HEK293 (cell line): ENCODE results near the gene CHST15.

Experiments used
- CTCF ChIA-PET: fragments of 350-600 bp; formaldehyde crosslinking; extraction: SDS; loops from one replicate; lab custom pipeline; 2021; ENCODE audit warnings: antibody characterized with exemption; lab: Yijun Ruan, JAX
- POLR2A ChIA-PET: fragments of 300-600 bp; formaldehyde crosslinking; extraction: SDS; loops from one replicate; lab custom pipeline; 2020; ENCODE audit warnings: antibody characterized with exemption, inconsistent platforms; lab: Yijun Ruan, JAX
- H3K27ac ChIP-seq: fragments of 200-500 bp; sonication (Bioruptor generic); 2 replicates; pipeline ENCODE4 v1.5.1; 2014; ENCODE audit warnings: low read depth, low read length, control low read depth, inconsistent platforms; ENCODE audit errors: extremely low read depth
- H3K36me3 ChIP-seq, 2 experiments: fragments of 200-500 bp in 1 of 2; sonication (Bioruptor generic) in 1 of 2; 1 replicate in 1 of 2; 2 replicates in 1 of 2; pipeline ENCODE4 v1.5.1; 2014 to 2017; ENCODE audit warnings: inconsistent platforms in 2 of 2, low read length in 2 of 2; ENCODE audit not compliant: control insufficient read depth in 2 of 2, insufficient read depth in 1 of 2
- H3K4me1 ChIP-seq: fragments of 200-500 bp; sonication (Bioruptor generic); 2 replicates; pipeline ENCODE4 v1.5.1; 2014; ENCODE audit warnings: mild to moderate bottlenecking, low read length, inconsistent platforms; ENCODE audit not compliant: control insufficient read depth, insufficient read depth
- H3K4me3 ChIP-seq: 2 replicates; pipeline ENCODE4 v1.5.1; 2011; ENCODE audit warnings: low read depth, mild to moderate bottlenecking, control low read depth, low read length, moderate library complexity
- H3K9me3 ChIP-seq: fragments of 200-500 bp; sonication (Bioruptor generic); 2 replicates; pipeline ENCODE4 v1.5.1; 2014; ENCODE audit warnings: low read depth, low read length, inconsistent platforms; ENCODE audit not compliant: control insufficient read depth, insufficient read depth
- BCL11A ChIP-seq: fragments of 450-650 bp; formaldehyde crosslinking; IDR thresholded peaks from 2 replicates; pipeline ENCODE4 v1.5.1; 2016; ENCODE audit warnings: low read depth, missing biosample characterization, missing genetic modification characterization
- GLI4 ChIP-seq: fragments of 450-650 bp; formaldehyde crosslinking; IDR thresholded peaks from 2 replicates; pipeline ENCODE4 v1.5.1; 2016; ENCODE audit warnings: missing biosample characterization, missing genetic modification characterization
- MYNN ChIP-seq: fragments of 450-650 bp; formaldehyde crosslinking; IDR thresholded peaks from 2 replicates; pipeline ENCODE4 v1.5.1; 2016; ENCODE audit warnings: missing biosample characterization, missing genetic modification characterization, borderline replicate concordance
- PRDM1 ChIP-seq: fragments of 450-650 bp; formaldehyde crosslinking; IDR thresholded peaks from 2 replicates; pipeline ENCODE4; 2016; ENCODE audit warnings: missing biosample characterization, missing genetic modification characterization
- SCRT2 ChIP-seq: fragments of 450-650 bp; formaldehyde crosslinking; IDR thresholded peaks from 2 replicates; pipeline ENCODE4 v1.5.1; 2016; ENCODE audit warnings: missing biosample characterization, missing genetic modification characterization
- ZBTB20 ChIP-seq: fragments of 450-650 bp; formaldehyde crosslinking; IDR thresholded peaks from 2 replicates; pipeline ENCODE4 v1.5.1; 2016; ENCODE audit warnings: missing biosample characterization, missing genetic modification characterization
- ZBTB48 ChIP-seq: fragments of 450-650 bp; formaldehyde crosslinking; IDR thresholded peaks from 2 replicates; pipeline ENCODE4 v1.5.1; 2016; ENCODE audit warnings: missing biosample characterization, missing genetic modification characterization
- ZFP69B ChIP-seq: fragments of 450-650 bp; formaldehyde crosslinking; IDR thresholded peaks from 2 replicates; pipeline ENCODE4 v1.5.1; 2016; ENCODE audit warnings: missing biosample characterization, missing genetic modification characterization
- ZNF175 ChIP-seq: fragments of 450-650 bp; formaldehyde crosslinking; IDR thresholded peaks from 2 replicates; pipeline ENCODE4 v1.5.1; 2016; ENCODE audit warnings: missing biosample characterization, missing genetic modification characterization
- ZNF19 ChIP-seq: fragments of 450-650 bp; formaldehyde crosslinking; IDR thresholded peaks from 2 replicates; pipeline ENCODE4; 2016; ENCODE audit warnings: missing biosample characterization, missing genetic modification characterization, low read depth
- ZNF239 ChIP-seq: fragments of 450-650 bp; formaldehyde crosslinking; IDR thresholded peaks from 2 replicates; pipeline ENCODE4 v1.5.1; 2016; ENCODE audit warnings: missing biosample characterization, missing genetic modification characterization
- ZNF48 ChIP-seq: fragments of 450-650 bp; formaldehyde crosslinking; IDR thresholded peaks from 2 replicates; pipeline ENCODE4 v1.5.1; 2016; ENCODE audit warnings: missing biosample characterization, missing genetic modification characterization
- ZNF544 ChIP-seq: fragments of 450-650 bp; formaldehyde crosslinking; IDR thresholded peaks from 2 replicates; pipeline ENCODE4 v1.5.0; 2017; ENCODE audit warnings: missing biosample characterization, missing genetic modification characterization
- ZNF610 ChIP-seq: fragments of 450-650 bp; formaldehyde crosslinking; IDR thresholded peaks from 2 replicates; pipeline ENCODE4 v1.5.1; 2016; ENCODE audit warnings: missing biosample characterization, missing genetic modification characterization, borderline replicate concordance
- ZNF621 ChIP-seq: fragments of 450-650 bp; formaldehyde crosslinking; IDR thresholded peaks from 2 replicates; pipeline ENCODE4 v1.5.1; 2017; ENCODE audit warnings: missing biosample characterization, missing genetic modification characterization
- ZNF785 ChIP-seq: fragments of 450-650 bp; formaldehyde crosslinking; IDR thresholded peaks from 2 replicates; pipeline ENCODE4 v1.5.1; 2016; ENCODE audit warnings: missing biosample characterization, missing genetic modification characterization
- TF ChIP-seq, protein P1 (sequence below): fragments of 450-650 bp; formaldehyde crosslinking; IDR thresholded peaks from 2 replicates; pipeline ENCODE4 v1.5.1; 2016; ENCODE audit warnings: missing biosample characterization, missing genetic modification characterization, borderline replicate concordance
- TF ChIP-seq, protein P2 (sequence below): fragments of 450-650 bp; formaldehyde crosslinking; IDR thresholded peaks from 2 replicates; pipeline ENCODE4 v1.5.1; 2016; ENCODE audit warnings: missing biosample characterization, missing genetic modification characterization
- TF ChIP-seq, protein P3 (sequence below): fragments of 450-650 bp; formaldehyde crosslinking; IDR thresholded peaks from 2 replicates; pipeline ENCODE4 v1.5.1; 2016; ENCODE audit warnings: missing biosample characterization, missing genetic modification characterization

The CHST15 gene

DNA sequence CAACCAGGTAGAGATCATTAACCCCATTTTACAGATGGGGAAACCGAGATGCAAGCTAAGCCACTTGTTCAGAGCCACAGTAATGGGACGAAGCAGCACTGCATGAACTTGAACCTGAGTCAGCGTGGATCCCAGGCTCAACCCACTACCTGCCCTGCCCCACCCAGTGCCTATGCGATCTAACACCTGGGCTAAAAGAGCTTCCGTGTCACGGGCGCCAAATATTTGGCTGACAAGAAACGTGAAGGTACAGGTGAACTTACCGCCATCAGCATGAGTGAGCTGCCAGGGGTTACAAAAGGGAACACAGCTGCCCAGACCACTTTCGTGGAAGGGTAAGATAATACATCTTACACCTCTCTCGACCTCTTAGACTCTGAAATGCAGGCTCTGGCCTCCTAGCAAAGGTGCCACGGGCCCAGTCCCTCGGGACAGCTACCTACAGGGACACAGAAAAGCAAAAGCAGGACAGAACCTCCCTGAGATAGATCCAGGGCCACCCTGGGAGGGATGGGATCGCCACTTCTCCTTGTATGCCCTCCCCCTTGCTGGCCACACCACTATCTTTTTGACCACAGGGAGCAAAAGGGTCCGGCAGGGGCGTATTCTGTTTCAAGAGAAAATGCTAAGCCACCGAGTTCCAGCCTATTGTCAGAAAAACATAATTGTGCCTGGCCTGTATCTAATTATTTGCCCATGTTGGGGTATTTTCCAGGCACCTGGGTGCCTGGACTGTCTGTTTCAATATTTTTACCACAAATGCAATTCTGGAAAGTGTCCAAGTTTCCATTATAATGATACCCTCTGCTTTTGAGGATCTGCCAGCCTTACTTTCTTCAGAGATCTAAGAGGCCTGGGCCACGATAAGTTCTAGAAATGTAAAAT, 6.4 kb downstream of the CHST15 start:
- peaks cover 18% of the 10 kb centered on the region for H3K4me1 ChIP-seq
- no peak overlapping the region for H3K4me3 ChIP-seq
- TF ChIP-seq SCRT2 (tag by site-specific recombination) = no peak
- no peak for TF ChIP-seq PRDM1 (tag by site-specific recombination)
- TF ChIP-seq, protein P1, sequence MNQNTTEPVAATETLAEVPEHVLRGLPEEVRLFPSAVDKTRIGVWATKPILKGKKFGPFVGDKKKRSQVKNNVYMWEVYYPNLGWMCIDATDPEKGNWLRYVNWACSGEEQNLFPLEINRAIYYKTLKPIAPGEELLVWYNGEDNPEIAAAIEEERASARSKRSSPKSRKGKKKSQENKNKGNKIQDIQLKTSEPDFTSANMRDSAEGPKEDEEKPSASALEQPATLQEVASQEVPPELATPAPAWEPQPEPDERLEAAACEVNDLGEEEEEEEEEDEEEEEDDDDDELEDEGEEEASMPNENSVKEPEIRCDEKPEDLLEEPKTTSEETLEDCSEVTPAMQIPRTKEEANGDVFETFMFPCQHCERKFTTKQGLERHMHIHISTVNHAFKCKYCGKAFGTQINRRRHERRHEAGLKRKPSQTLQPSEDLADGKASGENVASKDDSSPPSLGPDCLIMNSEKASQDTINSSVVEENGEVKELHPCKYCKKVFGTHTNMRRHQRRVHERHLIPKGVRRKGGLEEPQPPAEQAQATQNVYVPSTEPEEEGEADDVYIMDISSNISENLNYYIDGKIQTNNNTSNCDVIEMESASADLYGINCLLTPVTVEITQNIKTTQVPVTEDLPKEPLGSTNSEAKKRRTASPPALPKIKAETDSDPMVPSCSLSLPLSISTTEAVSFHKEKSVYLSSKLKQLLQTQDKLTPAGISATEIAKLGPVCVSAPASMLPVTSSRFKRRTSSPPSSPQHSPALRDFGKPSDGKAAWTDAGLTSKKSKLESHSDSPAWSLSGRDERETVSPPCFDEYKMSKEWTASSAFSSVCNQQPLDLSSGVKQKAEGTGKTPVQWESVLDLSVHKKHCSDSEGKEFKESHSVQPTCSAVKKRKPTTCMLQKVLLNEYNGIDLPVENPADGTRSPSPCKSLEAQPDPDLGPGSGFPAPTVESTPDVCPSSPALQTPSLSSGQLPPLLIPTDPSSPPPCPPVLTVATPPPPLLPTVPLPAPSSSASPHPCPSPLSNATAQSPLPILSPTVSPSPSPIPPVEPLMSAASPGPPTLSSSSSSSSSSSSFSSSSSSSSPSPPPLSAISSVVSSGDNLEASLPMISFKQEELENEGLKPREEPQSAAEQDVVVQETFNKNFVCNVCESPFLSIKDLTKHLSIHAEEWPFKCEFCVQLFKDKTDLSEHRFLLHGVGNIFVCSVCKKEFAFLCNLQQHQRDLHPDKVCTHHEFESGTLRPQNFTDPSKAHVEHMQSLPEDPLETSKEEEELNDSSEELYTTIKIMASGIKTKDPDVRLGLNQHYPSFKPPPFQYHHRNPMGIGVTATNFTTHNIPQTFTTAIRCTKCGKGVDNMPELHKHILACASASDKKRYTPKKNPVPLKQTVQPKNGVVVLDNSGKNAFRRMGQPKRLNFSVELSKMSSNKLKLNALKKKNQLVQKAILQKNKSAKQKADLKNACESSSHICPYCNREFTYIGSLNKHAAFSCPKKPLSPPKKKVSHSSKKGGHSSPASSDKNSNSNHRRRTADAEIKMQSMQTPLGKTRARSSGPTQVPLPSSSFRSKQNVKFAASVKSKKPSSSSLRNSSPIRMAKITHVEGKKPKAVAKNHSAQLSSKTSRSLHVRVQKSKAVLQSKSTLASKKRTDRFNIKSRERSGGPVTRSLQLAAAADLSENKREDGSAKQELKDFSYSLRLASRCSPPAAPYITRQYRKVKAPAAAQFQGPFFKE (tag by site-specific recombination) = no peak
- no peak for TF ChIP-seq GLI4
- no peak for TF ChIP-seq ZNF621
- TF ChIP-seq ZBTB48 = no peak
- no peak for TF ChIP-seq ZNF610 (tag by site-specific recombination)
- no peak for TF ChIP-seq ZNF239 (tag by site-specific recombination)
- no peak for TF ChIP-seq BCL11A (tag by site-specific recombination)
- TF ChIP-seq ZFP69B (tag by site-specific recombination) = no peak
- TF ChIP-seq ZBTB20 = no peak
- no peak for TF ChIP-seq ZNF544 (tag by site-specific recombination)
- TF ChIP-seq ZNF785 (tag by site-specific recombination) = no peak
- no peak for TF ChIP-seq ZNF19 (tag by site-specific recombination)
- TF ChIP-seq, protein P2, sequence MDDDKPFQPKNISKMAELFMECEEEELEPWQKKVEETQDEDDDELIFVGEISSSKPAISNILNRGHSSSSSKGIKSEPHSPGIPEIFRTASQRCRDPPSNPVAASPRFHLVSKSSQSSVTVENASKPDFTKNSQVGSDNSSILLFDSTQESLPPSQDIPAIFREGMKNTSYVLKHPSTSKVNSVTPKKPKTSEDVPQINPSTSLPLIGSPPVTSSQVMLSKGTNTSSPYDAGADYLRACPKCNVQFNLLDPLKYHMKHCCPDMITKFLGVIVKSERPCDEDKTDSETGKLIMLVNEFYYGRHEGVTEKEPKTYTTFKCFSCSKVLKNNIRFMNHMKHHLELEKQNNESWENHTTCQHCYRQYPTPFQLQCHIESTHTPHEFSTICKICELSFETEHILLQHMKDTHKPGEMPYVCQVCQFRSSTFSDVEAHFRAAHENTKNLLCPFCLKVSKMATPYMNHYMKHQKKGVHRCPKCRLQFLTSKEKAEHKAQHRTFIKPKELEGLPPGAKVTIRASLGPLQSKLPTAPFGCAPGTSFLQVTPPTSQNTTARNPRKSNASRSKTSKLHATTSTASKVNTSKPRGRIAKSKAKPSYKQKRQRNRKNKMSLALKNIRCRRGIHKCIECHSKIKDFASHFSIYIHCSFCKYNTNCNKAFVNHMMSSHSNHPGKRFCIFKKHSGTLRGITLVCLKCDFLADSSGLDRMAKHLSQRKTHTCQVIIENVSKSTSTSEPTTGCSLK = no peak
- TF ChIP-seq MYNN (tag by site-specific recombination) = no peak
- no peak for TF ChIP-seq ZNF48 (tag by site-specific recombination)
- no peak for TF ChIP-seq ZNF175 (tag by site-specific recombination)
- TF ChIP-seq, protein P3, sequence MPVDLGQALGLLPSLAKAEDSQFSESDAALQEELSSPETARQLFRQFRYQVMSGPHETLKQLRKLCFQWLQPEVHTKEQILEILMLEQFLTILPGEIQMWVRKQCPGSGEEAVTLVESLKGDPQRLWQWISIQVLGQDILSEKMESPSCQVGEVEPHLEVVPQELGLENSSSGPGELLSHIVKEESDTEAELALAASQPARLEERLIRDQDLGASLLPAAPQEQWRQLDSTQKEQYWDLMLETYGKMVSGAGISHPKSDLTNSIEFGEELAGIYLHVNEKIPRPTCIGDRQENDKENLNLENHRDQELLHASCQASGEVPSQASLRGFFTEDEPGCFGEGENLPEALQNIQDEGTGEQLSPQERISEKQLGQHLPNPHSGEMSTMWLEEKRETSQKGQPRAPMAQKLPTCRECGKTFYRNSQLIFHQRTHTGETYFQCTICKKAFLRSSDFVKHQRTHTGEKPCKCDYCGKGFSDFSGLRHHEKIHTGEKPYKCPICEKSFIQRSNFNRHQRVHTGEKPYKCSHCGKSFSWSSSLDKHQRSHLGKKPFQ (tag by site-specific recombination) = no peak
- TF ChIP-seq, all 188 proteins: peak for 0
- H3K27ac ChIP-seq = no peak overlapping the region
- no peaks in the 10 kb centered on the region for H3K9me3 ChIP-seq
- ChIA-PET POLR2A (interaction anchor here (0.7 to 1.1 kb wide), 2 partner anchors 16 to 332 kb away, joined by 3 read pairs; no protein-coding TSS in a partner anchor), CTCF (interaction anchor here (0.7 to 0.8 kb wide), 3 partner anchors 91 to 484 kb away, joined by 3 to 4 read pairs (median 4); no protein-coding TSS in a partner anchor)
- peaks cover 0 to 3% of the 10 kb centered on the region in 2 experiments; a peak in 1 of 3 replicates for H3K36me3 ChIP-seq
